HG03108 (cell line): ENCODE data around the gene ERFL.
"Not testable (repeated sequence)": the region's sequence is repeated elsewhere in the genome, so short reads cannot be mapped to it uniquely, and the experiment has no call there.

Experiments used
- ATAC-seq: cut with Tn5 transposase; IDR thresholded peaks from one replicate; pipeline ENCODE4 v1.9.1; 2021; ENCODE audit warnings: moderate library complexity; ENCODE audit not compliant: unreplicated experiment

Gene ERFL

DNA sequence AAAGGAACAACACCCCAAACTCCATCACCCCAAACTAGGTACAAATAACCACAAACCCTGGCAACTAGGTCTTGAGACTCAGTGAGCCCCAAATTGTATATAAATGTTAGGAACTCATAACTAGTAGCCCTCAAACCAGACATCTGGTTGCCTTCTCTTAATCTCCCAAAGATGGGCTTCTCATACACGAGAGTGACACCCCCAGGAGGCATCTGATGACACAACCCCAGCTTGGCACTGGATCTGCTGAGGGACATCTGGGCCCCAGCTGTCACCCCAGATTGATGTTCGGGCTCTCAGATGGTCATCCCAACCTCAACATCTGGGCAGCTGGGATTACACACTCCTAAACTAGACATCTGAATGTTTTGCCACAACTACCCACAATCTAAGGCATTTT is 16.1 kb upstream of the ERFL start:
- no peak for ATAC-seq

GRCh38 chr19:41941410-41942202 is 13.4 kb upstream of the ERFL start:
- ATAC-seq: no peak

- no peak for ATAC-seq
Measured at GRCh38 chr19:41940731-41941409, 12.6 kb upstream of the ERFL start.

GRCh38 chr19:41939861-41940730 is 11.8 kb upstream of the ERFL start:
- ATAC-seq: no peak

DNA sequence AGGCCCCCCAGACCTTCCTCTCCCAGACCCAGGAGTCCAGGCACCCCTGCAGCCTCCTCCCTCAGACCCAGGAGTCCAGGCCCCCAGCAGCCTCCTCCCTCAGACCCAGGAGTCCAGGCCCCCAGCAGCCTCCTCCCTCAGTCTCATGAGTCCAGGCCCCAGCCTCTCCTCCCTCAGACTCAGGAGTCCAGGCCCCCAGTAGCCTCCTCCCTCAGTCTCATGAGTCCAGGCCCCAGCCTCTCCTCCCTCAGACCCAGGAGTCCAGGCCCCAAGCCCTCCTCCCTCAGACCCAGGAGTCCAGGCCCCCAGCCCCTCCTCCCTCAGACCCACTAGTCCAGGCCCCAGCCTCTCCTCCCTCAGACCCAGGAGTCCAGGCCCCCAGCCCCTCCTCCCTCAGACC is 11.0 kb upstream of the ERFL start:
- not testable (repeated sequence) for ATAC-seq

GRCh38 chr19:41937525-41938468 is 9.5 kb upstream of the ERFL start:
- ATAC-seq: no peak

- no peak for ATAC-seq
Measured at GRCh38 chr19:41936961-41937360, 8.7 kb upstream of the ERFL start.

GRCh38 chr19:41936416-41936850 is 8.2 kb upstream of the ERFL start:
- ATAC-seq: no peak

GRCh38 chr19:41935760-41936415 is 7.6 kb upstream of the ERFL start:
- ATAC-seq: no peak

GRCh38 chr19:41934849-41935374 is 6.7 kb upstream of the ERFL start:
- ATAC-seq: no peak

- ATAC-seq: no peak
Measured at GRCh38 chr19:41933693-41934426, 5.6 kb upstream of the ERFL start.

DNA sequence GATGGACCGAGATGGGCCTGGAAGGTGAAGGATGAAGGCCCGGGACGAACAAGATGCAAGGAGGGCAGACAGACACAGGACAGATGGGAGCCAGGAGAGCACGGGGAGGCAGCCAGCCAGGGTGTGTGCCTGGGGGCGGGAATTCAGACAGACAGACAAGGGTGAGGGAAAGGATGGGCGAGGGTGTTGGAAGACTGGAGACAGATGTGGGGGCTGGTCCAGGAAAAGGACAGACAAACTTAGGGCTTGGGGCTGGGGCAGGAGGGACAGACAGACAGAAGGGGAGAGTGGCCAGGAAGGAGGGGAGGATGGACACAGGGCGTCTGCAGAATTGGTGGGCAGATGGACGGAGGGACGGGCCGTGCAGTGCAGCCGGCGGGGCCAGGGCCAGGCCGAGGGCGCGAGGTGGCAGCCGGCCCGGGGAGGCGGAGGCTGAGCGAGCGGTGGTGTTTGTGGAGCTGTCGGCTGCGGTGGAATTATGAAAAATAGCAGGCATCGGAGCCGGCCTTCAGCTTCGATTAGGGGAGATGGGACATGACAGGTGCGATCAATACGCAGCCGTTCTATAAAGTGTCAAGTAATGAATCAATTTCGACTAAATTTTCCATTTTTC is 4.6 kb upstream of the ERFL start:
- no peak for ATAC-seq

DNA sequence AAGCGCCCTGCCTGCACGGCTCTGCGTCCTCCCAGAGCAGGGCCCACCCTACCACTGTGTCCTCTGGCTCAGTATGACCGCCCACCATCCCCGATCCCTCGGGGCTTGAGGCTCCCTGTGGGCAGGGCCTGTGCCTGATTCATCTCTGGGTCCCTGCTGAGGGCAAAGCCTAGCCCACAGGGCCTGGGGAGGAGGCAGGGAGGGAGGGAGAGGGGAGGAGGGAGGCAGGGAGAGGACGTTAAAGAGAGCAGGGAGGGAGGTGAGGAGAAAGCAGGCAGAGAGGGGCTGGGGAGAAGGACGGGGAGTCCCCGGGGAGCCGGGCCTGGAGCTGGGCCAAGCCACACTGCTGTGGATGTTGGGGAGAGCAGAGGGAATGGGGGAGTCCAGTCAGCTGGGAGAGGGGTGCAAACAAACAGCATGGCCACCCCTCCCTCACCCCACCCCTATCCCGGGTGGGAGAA is 4.0 kb upstream of the ERFL start:
- ATAC-seq: no peak

GRCh38 chr19:41930926-41931592 is 2.8 kb upstream of the ERFL start:
- ATAC-seq: no peak

DNA sequence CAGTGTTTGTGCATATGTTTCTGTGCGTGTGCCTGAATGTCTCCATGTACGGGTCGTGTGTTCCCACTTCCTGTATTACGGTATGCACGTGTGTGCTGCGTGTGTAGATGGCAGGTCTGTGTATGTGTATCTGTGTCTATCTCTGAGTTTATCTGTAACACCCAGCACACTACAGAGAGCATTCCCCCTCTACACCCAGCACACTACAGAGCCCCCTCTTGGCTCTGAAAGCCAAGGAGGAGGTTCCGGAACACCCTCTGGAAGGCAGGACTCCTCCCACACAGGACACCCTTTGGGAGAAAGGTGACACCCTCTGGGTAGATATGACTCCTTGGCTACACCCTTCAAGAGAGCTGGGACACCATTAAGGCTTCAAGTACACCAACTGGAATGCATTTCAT is 2.1 kb upstream of the ERFL start:
- ATAC-seq: no peak

DNA sequence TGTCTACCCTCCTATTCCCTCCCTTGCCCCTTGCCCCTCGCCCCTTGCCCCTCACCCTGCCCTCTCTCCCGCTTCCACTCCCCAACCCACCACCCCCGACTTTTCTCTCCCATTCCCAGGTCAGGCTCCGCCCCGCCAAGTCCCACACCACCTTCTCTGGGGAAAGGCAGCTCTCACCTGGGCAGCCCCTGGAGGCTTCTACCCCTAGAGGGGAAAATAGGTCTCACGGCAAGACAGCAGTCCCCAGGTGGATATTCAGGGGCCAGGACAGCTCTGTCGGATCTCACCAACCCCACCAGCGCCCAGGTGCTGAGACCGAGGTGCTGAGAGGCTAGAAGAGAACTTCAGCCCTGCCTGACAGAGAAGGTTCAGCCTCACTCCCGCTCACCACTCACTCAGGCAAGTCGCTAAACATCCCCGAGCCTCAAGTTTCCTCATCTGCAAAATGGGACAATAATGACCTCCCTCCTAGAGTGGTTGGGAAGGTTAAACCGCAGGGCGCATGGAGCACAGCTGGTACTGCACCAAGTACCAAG is 1.4 kb upstream of the ERFL start:
- ATAC-seq: no peak

GRCh38 chr19:41928754-41929535 is 696 bp upstream of the ERFL start:
- no peak for ATAC-seq
